Fibroblast of skin of scalp (primary cell): ENCODE measurements around the gene PRDX2.
"Not testable (repeated sequence)": the region's sequence is repeated elsewhere in the genome, so short reads cannot be mapped to it uniquely, and the experiment has no call there.

ENCODE experiments used
- DNase-seq: peaks from one replicate; pipeline ENCODE4 v3.0.0-alpha.2; 2013

The PRDX2 gene

GRCh38 chr19:12825254-12826131 is 23.9 kb upstream of the PRDX2 start:
- DNase-seq = peak; percentile 67

GRCh38 chr19:12821761-12822160 is 20.2 kb upstream of the PRDX2 start:
- no peak for DNase-seq

- DNase-seq = not testable (repeated sequence)
Observed at GRCh38 chr19:12817810-12818209, 16.2 kb upstream of the PRDX2 start.

- not testable (repeated sequence) for DNase-seq
Observed at GRCh38 chr19:12817188-12817587, 15.6 kb upstream of the PRDX2 start.

- no peak for DNase-seq
Observed at GRCh38 chr19:12815088-12815487, 13.5 kb upstream of the PRDX2 start.

GRCh38 chr19:12806242-12807081 is 4.9 kb upstream of the PRDX2 start, which contains the start of gene RNASEH2A:
TSS of gene RNASEH2A (plus strand) at chr19:12806584. CDS start at chr19:12806674, 90 bp downstream.
- peak; percentile 91 for DNase-seq

- no peak for DNase-seq
Observed at GRCh38 chr19:12804051-12804450, 2.5 kb upstream of the PRDX2 start.

GRCh38 chr19:12802267-12803106 is 887 bp upstream of the PRDX2 start:
- DNase-seq = no peak

- no peak for DNase-seq
Observed at GRCh38 chr19:12800923-12801465, 606 bp downstream of the PRDX2 start.

- no peak for DNase-seq
Observed at GRCh38 chr19:12800466-12800770, 1.2 kb downstream of the PRDX2 start.

- DNase-seq = no peak
Observed at GRCh38 chr19:12799742-12800465, 1.7 kb downstream of the PRDX2 start.

- not testable (repeated sequence) for DNase-seq
Observed at GRCh38 chr19:12797607-12798006, 4.0 kb downstream of the PRDX2 start.

- no peak for DNase-seq
Observed at GRCh38 chr19:12797141-12797587, 4.4 kb downstream of the PRDX2 start.

- DNase-seq = peak; percentile 83
Observed at GRCh38 chr19:12796146-12797071, 5.2 kb downstream of the PRDX2 start.

GRCh38 chr19:12794971-12795381 is 6.6 kb downstream of the PRDX2 start:
- DNase-seq = no peak

- DNase-seq = no peak
Observed at GRCh38 chr19:12794196-12794941, 7.2 kb downstream of the PRDX2 start.

- peak; percentile 95 for DNase-seq
Observed at GRCh38 chr19:12793290-12794195, 8.1 kb downstream of the PRDX2 start.

- no peak for DNase-seq
Observed at GRCh38 chr19:12792853-12793289, 8.7 kb downstream of the PRDX2 start.
